ENCODE data around the gene GPX4.

GPX4 gene

DNA sequence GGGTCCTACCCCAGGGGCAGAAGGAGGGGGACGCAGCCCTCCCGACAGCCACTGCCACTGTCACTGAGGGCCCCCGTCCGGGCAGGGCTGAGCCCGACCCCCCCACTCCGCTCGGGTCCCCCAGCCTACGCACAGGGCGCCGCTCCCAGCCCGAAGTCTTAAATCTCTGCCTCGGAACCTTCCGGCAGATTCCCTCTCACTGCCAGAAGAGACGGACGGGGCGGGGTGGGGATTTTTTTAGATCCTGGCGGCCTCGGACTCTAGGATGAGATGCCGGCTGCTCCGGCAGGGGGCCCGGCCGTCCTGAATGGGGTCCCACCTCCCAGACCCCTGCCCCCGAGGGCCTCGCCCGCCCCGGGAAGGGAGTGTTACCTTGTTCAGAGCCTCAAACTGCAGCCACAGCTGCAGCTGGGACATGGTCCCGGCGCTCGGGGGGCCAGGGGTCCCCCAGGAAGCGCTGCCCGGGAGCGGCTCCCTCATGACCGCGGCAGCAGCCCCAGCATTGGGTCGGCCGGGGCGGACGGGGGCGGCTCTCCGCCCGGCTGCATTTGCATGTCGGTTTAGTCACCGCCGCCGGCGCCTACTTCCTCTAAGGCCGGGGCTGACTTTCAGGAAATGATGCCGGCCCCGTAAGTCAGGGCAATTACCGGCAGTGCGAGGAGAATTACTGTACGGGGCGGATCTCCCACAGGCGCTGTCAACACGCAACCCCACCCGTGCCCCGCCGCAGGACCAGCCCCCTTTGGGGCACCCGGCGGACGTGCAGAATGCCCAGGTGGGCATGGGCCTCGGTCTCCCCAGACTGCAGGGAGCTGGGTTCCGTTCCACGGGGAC lies 28.1 kb downstream of the GPX4 start:
- peak; percentile 81 for DNase-seq (ENCODE audit: extremely low read depth, low read depth)
- TF ChIP-seq, protein P1, sequence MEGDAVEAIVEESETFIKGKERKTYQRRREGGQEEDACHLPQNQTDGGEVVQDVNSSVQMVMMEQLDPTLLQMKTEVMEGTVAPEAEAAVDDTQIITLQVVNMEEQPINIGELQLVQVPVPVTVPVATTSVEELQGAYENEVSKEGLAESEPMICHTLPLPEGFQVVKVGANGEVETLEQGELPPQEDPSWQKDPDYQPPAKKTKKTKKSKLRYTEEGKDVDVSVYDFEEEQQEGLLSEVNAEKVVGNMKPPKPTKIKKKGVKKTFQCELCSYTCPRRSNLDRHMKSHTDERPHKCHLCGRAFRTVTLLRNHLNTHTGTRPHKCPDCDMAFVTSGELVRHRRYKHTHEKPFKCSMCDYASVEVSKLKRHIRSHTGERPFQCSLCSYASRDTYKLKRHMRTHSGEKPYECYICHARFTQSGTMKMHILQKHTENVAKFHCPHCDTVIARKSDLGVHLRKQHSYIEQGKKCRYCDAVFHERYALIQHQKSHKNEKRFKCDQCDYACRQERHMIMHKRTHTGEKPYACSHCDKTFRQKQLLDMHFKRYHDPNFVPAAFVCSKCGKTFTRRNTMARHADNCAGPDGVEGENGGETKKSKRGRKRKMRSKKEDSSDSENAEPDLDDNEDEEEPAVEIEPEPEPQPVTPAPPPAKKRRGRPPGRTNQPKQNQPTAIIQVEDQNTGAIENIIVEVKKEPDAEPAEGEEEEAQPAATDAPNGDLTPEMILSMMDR (IDR thresholded peaks at IDR 0.05; ENCODE audit: low read depth, low read length) = no peak; the same call in 1 of the 2 replicates

DNA sequence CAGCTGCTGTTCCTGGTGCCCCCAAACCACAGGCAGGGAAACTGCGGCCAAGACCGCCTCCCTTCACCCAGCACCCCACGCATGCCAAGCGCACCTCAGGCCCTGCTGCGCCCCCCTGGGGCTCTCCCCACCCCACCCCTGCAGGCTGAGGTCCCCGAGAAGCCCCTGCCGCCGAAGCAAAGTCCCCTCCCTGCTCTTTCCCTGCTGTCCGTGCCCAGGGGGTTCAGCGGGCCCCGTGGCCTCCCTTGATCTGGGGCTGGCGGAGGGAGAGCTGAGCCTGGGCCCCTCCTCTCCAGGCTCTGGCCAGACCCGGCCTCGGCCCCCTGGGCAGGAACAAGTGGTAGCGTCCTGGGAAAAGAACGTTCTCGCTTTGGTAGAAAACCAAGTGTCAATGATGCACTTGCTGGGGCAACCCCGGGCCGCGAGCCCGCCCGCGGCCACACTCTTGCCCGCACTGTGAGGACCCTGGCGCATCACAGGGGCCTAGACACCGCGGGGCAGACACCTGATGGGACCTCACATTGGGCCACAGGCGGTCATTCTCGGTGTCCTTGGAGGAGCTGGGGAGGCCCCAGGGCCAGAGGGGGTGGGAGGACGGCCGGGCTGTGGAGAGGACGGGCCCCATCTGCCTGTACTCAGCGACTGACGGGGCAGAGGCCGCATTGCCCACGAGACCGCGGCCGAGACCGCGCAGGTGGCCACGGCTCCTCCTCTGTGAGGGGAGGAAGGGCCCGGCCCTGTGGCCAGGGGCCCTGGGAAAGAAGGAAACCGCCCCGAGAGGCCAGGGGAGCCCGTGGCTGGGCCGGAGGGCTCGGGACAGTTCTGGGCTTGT lies 29.0 kb downstream of the GPX4 start:
- no peak for DNase-seq (ENCODE audit: extremely low read depth, low read depth)
- TF ChIP-seq, protein P1 (IDR thresholded peaks at IDR 0.05; ENCODE audit: low read depth, low read length) = no peak

DNA sequence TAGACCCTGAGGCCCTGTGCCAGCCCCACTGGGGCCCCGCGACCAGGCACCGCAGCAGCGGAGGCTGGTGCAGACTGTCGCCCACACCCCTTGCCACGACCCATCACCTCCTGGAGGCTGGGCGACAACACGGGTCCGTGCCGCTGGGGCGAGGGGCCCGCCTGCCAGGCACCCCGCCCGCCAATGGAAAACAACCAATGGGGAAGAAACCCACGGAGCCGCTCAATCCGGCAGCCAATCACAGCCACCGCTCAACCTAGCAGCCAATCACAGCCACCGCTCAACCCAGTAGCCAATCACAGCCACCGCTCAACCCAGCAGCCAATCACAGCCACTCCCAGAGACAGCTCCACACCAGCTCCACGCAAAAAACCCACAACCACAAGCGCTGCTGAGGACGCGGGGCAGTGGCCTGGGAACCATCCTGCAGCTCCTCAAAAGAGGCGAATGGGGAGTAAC lies 29.7 kb downstream of the GPX4 start:
- DNase-seq (ENCODE audit: extremely low read depth, low read depth) = no peak
- TF ChIP-seq, protein P1 (IDR thresholded peaks at IDR 0.05; ENCODE audit: low read depth, low read length) = no peak

DNA sequence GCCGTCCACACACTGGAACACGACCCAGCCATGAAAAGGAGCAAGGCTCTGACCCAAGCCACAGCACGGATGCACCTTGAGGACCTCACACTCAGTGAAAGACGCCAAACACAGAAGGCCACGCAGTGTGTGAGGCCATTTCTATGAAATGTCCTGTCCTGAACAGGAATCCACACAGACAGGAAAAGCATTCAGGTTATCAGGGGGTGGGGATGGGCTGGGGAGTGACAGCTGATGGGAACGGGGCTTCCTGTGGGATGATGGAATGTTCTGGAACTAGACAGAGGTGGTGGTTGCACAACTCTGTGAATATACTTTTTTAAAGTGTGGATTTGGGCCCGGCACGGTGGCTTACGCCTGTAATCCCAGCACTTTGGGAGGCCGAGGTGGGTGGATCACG lies 30.6 kb downstream of the GPX4 start:
- DNase-seq (ENCODE audit: extremely low read depth, low read depth) = no peak
- TF ChIP-seq, protein P1 (IDR thresholded peaks at IDR 0.05; ENCODE audit: low read depth, low read length) = no peak

DNA sequence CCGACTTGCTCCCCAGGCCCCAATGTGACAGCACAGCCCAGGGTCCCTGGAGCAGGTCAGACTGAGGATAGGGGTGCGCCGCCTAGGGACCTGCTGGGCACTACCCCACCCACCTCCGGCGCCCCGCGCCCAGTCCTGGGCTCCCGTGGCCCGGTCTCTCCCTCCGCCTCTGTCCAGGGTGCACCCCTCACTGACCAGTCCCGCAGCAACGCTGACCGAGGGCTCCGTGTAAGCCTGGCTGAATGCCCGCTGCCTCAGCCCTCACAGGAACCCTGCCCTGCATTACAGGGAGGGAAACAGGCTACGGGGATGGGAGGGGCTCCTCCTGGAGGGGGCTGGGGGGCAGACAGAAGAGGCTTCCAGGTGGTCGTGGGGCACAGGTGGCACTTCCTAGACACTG lies 31.7 kb downstream of the GPX4 start:
- DNase-seq (ENCODE audit: extremely low read depth, low read depth) = no peak
- TF ChIP-seq, protein P1 (IDR thresholded peaks at IDR 0.05; ENCODE audit: low read depth, low read length) = no peak

DNA sequence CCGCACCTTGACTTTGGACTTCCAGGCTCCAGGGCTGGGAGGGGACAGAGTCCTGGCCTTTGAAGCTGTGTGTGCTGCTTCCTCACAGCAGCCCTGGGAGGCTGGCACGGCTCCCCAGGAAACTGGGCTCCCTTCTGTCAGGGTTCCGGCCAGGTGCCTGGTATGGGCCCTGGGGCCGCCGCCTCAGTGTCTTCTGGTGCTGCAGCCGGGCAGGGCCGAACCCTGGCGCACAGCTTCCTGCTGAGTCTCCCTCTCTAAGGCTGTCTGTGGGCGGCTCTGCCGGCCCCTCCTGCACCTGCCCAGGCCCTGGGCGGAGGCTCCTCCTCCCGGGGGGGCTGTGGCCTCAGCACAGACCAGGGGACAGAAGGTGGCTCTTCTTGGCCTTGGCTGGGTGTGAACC lies 32.4 kb downstream of the GPX4 start:
- no peak for DNase-seq (ENCODE audit: extremely low read depth, low read depth)
- TF ChIP-seq, protein P1 (IDR thresholded peaks at IDR 0.05; ENCODE audit: low read depth, low read length) = no peak
